HCT116 (cell line): ENCODE data around the gene NXPH1.

Experiments used
- ATF3 ChIP-seq: IDR thresholded peaks from 2 replicates; pipeline ENCODE4 v1.6.1; 2012
- ELF1 ChIP-seq: IDR thresholded peaks from 2 replicates; pipeline ENCODE4 v1.6.1; 2012; ENCODE audit warnings: low read depth, borderline replicate concordance
- EZH2 ChIP-seq: fragments of 200-600 bp; sonication (generic); IDR thresholded peaks from 2 replicates; pipeline ENCODE4 v1.6.1; 2017; ENCODE audit warnings: antibody characterized with exemption, mixed run types
- EZH2phosphoT487 ChIP-seq: fragments of 200-600 bp; IDR thresholded peaks from 2 replicates; pipeline ENCODE4 v1.6.1; 2018; ENCODE audit warnings: antibody characterized with exemption, borderline replicate concordance
- POLR2A ChIP-seq: IDR thresholded peaks from 2 replicates; pipeline ENCODE4 v1.7.0; 2011; ENCODE audit warnings: borderline replicate concordance; ENCODE audit not compliant: insufficient read depth, insufficient read length; ENCODE audit errors: extremely low read depth
- REST ChIP-seq: IDR thresholded peaks from 2 replicates; pipeline ENCODE4 v1.6.1; 2012; ENCODE audit warnings: low read depth
- ZBTB33 ChIP-seq: IDR thresholded peaks from 2 replicates; pipeline ENCODE4 v1.6.1; 2011; ENCODE audit warnings: mild to moderate bottlenecking, low read length, moderate library complexity; ENCODE audit not compliant: insufficient replicate concordance; ENCODE audit errors: extremely low read depth
- TF ChIP-seq, protein P1 (sequence below), 3 experiments: fragments of 200-600 bp in 1 of 3; sonication (generic) in 1 of 3; IDR thresholded peaks in 2 of 3; conservative IDR thresholded peaks in 1 of 3; 2 replicates each; pipeline ENCODE4 v1.5.1; 2012 to 2017; ENCODE audit warnings: low read depth in 2 of 3, low read length in 2 of 3, antibody characterized with exemption in 1 of 3, borderline replicate concordance in 1 of 3, control low read depth in 1 of 3, mild to moderate bottlenecking in 1 of 3, mixed read lengths in 1 of 3, mixed run types in 1 of 3, moderate library complexity in 1 of 3; ENCODE audit not compliant: insufficient read depth in 1 of 3

DNA sequence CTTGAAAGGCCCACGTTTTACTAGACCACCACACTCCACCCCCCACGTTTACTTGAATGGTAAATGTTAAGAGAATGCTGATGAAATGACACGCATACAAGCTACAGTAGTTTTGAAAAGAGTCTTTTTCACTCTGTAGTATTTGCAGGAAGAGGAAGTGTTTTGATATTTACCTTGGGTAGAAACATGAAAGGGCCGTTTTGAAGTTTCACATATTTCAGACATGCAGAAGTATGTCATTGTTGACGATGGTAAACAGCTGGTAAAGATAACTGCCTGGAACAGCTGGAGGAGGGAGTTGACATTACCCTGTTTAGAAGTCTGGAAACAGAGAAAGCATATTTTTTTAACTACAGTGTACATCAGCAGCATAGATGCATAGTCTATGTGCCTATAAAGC lies 160.7 kb downstream of the NXPH1 start:
- TF ChIP-seq, protein P1, sequence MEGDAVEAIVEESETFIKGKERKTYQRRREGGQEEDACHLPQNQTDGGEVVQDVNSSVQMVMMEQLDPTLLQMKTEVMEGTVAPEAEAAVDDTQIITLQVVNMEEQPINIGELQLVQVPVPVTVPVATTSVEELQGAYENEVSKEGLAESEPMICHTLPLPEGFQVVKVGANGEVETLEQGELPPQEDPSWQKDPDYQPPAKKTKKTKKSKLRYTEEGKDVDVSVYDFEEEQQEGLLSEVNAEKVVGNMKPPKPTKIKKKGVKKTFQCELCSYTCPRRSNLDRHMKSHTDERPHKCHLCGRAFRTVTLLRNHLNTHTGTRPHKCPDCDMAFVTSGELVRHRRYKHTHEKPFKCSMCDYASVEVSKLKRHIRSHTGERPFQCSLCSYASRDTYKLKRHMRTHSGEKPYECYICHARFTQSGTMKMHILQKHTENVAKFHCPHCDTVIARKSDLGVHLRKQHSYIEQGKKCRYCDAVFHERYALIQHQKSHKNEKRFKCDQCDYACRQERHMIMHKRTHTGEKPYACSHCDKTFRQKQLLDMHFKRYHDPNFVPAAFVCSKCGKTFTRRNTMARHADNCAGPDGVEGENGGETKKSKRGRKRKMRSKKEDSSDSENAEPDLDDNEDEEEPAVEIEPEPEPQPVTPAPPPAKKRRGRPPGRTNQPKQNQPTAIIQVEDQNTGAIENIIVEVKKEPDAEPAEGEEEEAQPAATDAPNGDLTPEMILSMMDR (IDR thresholded peaks at IDR 0.05 in 2 of 3, conservative IDR thresholded peaks at IDR 0.05 in 1 of 3; ENCODE audit: borderline replicate concordance in 1 of 3, insufficient read depth in 1 of 3, low read depth in 2 of 3, low read length in 2 of 3): no peak
- no peak for TF ChIP-seq ZBTB33
- no peak for TF ChIP-seq EZH2phosphoT487
- TF ChIP-seq POLR2A: no peak
- no peak for TF ChIP-seq ATF3
- no peak for TF ChIP-seq EZH2
- TF ChIP-seq REST: no peak
- TF ChIP-seq ELF1: no peak
